NCI-H524 (cell line): ENCODE measurements around the gene TGFBR3.

Experiments
- DNase-seq, 2 experiments: peaks; one replicate each; lab custom pipeline; 2025; lab: John Stamatoyannopoulos, UW

Gene TGFBR3

GRCh38 chr1:91755702-91756287, 130.2 kb downstream of the TGFBR3 start:
- no peak for DNase-seq

DNA sequence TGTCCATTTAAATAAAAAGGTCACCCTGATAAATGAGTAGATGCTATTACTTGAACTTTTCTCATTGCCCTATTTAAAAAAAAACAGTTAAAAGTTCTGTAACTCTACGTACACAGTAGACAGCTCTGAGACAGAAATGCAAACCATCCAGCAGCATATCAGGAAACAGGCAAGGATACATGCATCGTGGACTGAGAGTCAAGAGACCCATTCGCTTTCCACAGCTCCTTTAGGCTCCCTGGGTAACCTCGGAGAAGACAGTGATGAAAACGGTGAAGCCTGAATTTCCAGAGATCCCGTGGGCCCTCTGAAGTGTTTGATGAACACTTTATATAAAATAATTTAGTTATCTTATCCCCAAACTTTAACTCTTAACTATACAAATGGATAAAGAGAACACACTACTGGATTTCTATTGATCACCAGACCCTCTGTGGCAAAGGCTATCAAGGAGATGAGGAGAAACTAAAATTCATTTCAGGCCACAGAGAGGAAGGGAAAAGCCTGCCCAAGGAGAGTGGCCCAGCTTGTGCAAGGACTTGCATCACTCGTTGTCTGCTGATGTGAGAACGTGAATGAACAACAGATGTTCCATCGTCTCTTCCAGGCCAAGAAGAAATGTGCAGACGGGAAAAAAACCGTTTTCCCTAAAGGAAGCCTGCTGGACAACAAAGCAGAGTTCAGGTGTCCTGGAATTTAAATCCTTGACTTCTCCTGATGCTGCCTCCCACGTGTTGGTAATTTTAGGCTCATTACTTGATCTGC, 131.0 kb downstream of the TGFBR3 start:
- DNase-seq, result no peak

DNA sequence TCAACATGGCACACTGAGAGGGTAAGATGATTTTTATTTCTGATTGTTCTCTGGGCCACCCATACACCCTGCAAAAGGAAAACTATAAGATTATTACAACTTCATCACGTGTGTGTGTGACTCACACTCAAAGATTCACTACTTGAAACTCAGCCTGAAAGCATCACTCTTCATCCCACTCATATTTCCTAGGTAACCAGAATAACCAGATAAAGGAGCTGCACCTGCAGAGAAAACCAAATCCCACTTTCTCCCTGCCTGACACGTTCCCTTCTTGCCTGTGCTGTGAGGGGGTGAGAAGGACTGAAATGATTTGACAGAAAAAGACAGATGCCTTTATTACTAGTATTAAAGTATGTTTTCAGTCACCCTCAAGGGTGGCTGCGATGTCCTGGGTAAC, 131.6 kb downstream of the TGFBR3 start:
- DNase-seq, result no peak

GRCh38 chr1:91753878-91754277, 132.1 kb downstream of the TGFBR3 start:
- DNase-seq, result no peak

DNA sequence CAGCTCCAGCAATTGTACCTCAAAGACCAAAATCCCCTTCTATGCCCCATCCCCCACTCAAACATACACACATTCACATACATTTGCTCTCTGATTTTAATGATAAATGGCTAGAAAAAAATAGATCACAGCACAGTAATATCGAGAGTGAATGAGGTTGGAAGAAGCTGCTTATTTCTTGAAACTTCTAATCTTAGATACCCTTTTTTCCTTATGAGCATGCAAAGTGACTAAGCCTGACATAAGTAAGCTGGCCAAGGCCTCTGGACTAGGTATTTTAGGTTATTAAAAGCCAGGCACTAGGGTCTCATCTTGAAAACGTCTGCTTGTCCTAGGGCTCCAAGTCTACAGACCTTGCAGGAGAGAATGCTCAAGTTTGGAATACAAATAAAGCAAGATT, 133.6 kb downstream of the TGFBR3 start:
- no peak for DNase-seq

DNA sequence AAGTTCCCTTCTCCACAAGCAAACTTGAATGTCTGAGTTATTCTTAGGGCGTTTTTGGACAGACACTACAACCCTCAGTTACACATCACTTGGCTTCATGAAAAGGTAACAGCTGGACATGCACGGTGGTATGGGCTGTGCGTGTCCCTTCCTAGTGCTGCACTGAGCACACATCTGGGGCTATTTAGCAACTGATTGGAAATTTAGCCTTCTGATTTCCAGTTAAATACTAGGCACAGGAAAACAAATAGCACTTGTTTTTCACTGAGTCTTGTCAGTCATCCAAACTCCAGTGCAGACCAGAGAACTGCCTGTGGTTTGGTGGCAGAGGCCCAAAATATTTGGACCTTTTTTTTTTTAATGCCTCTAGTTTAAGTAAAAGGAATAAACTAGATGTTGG, 134.7 kb downstream of the TGFBR3 start:
- DNase-seq, result no peak

GRCh38 chr1:91750398-91750996, 135.5 kb downstream of the TGFBR3 start:
- DNase-seq, result no peak

- DNase-seq, result no peak
Observed at GRCh38 chr1:91749788-91750231, 136.1 kb downstream of the TGFBR3 start.

DNA sequence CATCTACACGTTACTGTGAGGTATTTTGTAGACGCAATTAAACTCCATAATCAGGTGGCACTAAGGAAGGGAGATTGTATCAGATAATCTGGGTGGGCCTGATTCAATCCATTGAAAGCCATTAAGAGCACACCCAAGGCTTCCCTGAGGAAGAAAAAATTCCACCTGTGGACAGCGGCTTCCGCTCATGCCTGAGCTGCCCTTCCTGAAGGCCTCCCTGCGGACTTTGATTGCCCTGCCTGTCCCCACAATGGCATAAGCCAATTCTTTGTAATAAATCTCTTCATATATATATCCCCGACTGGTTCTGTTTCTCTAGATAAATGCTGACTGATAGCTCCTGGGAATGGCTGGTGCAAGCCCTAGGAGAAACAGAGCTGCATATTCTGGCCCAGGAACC, 138.3 kb downstream of the TGFBR3 start:
- no peak for DNase-seq

DNA sequence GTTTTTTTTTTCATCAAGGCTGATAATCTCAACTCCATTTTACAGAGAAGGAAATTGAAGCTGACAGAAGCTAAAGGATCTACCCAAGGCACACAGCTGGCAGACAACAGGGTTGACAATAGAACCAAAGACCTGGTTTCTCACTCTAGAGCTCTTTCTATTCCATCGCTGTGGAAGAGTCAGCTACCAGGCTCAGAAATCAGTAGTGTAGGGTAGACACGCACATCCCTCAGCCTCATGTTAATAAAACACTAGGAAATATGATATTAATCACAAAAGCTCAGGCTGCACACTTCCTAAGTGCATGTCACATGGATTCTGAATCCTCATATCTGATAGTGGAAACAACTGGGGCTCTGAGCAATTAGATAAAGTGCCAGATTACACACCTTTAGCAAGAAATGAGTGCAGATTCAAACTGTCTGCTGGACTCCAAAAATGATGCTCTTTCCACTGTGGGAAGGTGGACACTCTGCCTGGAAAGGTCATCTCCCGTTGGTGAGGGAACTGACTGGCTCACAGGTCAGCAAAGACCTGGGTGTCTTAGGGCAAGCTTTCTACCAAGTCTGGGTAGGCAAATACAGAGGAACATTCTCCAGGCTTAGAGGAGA, 139.1 kb downstream of the TGFBR3 start:
- no peak for DNase-seq

DNA sequence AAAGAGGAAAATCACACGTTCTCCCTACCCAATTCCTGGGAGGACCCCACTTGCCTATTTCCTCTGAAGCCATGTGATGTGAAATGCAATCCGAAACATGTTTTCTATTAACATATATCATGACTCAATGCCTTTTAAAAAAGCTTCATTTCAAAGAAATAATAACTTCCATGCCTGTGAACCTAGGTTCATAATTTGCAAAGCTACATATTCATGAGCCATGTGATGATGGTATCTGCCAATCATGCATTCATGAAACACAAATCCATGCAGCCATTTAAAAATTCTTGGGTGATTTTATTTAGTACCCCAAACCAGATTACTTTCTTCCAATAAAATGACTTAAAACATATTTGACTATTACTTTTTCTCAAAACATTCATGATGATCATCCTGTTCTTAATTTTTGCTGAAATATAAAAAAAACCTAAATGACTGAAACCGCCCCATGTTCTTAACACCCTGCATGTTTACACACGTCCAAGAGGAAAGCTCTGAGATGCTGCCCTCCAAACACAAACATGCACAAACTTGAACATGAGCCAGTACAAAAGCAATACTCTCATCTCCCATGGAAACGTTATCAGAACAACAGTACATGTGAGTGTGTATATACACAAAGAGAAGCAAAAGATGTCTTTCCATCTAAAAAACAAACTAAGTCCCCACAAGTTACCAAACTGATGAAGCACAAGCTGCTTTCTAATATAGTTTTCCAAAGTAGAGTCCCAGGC, 140.1 kb downstream of the TGFBR3 start:
- DNase-seq, result no peak

GRCh38 chr1:91744953-91745639, 140.9 kb downstream of the TGFBR3 start:
- no peak for DNase-seq

- DNase-seq, result no peak
Observed at GRCh38 chr1:91742848-91743292, 143.1 kb downstream of the TGFBR3 start.

- DNase-seq, result no peak
Observed at GRCh38 chr1:91741906-91742305, 144.0 kb downstream of the TGFBR3 start.

- DNase-seq, result no peak
Observed at GRCh38 chr1:91741301-91741700, 144.7 kb downstream of the TGFBR3 start.

DNA sequence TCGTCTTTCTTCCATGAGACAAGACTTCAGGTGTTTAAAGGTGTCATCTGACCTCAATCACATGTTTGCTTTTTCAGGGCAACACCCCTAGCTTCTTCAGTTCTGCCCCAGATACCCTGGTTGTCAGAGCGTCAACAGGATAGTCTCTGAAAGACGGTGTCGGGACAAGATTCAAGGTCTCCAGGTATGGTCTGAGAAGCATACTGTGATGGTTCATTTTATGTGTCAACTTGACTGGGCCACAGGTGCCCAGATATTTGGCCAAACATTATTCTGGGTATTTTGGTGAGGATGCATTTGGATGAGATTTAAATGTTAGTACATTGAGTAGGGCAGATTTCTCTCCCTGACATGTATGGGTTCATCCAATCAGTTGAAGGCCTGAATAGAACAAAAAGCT, 148.3 kb downstream of the TGFBR3 start:
- DNase-seq, result no peak

DNA sequence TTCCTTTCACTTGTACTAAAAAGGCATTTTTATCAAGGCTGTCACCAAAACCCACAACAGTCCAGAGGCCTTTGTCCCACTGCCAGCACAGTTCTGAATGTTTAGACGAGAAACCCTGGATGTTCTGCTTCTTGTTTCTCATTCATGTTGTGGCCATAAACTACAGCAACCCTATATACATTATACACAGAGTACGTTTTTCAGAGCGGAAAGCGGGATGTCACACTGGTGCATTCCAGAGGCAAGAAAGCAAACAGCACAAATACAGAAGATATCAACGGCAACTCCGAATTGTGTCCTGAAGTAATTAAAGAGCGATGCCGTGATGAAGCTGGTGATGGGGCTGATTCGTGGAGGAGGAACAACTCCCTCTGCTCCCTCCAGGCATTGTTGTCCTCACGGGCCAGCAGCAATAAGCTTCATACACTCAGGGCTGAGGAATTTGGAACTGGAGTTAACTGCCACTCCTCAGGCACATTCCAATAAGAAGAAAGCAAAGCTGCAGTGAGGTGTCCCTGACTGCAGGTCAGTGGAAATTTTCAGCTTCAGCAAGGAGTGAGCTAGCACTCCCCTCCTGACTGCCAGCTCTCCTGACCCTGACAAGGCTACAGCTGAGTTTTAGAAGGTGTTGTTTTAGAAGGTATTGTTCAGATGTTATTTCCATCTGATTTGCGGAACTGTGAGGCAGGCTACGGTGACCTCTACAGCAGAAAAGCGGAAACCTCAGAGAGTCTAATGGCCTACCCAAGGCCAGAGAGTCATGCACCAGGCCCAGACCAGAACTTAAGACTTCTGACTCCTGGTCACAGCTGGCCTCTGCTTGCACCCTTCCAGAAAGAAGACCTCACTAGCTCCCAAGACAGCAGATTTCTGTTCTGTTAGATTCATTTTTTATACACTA, 149.0 kb downstream of the TGFBR3 start:
- no peak for DNase-seq

DNA sequence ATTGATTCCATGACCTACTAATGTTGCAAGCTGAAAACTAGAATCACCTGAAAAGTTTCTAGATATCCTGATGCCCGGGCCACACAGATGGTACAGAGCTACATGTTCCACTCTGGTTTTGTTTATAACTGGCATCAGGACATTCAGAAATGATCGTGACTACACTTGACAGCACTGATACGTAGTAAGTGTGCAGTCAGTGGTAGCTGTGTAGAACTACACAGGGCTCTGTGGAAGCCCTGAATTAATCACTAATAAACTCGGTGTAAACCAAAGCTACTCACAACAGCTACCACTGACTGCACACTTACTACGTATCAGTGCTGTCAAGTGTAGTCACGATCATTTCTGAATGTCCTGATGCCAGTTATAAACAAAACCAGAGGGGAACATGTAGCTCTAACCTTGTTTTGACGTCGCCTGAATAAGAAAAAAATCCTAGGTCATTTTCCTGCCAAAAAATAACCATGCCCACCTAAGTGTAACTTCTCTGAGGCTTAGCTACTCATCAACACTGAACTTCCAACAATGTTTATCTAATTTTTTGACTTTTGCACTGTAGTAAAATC, 149.7 kb downstream of the TGFBR3 start:
- DNase-seq, result no peak

- no peak for DNase-seq
Observed at GRCh38 chr1:91735266-91735845, 150.6 kb downstream of the TGFBR3 start.

GRCh38 chr1:91734761-91735160, 151.2 kb downstream of the TGFBR3 start:
- DNase-seq, result no peak
